ENCODE results near the gene APOL5. TPM values are rescaled to one million over a fixed set of nuclear protein-coding genes. Genes with fewer than 3 reads are reported as not detected.

The APOL5 gene
- total and polyA plus RNA-seq, 9 of the 15 experiments (the other 6 are each of a cell fraction or from before 2014, with no cell fraction given) = not detected

DNA sequence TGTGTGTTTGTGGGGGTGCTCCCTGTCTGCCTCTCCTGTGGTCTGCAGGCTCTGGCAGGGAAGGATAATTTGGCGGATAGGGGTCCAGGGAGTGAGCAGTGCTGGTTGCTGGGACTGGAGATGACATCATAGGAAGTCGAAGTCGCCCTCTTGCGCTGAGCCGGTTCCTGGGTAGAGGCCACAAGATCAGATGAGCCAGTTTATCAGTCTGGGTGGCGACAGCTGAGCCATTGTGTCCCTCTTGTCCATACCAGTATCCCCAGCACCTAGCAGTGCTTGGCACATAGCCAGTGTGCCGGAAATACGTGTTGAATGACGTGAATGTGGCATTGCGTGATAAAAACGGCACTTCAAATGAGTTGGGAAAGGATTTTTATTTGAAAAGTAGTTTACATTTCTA lies 9.8 kb downstream of the APOL5 start (continued):
- TF ChIP-seq, protein P1, sequence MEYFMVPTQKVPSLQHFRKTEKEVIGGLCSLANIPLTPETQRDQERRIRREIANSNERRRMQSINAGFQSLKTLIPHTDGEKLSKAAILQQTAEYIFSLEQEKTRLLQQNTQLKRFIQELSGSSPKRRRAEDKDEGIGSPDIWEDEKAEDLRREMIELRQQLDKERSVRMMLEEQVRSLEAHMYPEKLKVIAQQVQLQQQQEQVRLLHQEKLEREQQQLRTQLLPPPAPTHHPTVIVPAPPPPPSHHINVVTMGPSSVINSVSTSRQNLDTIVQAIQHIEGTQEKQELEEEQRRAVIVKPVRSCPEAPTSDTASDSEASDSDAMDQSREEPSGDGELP (CRISPR knock-in tag; IDR thresholded peaks at IDR 0.05; ENCODE audit: borderline replicate concordance) = peak; percentile 69; the same call in 1 of the 2 replicates
- TF ChIP-seq ZNF583 (CRISPR knock-in tag; IDR thresholded peaks at IDR 0.05) (no peak), MECOM (CRISPR knock-in tag; IDR thresholded peaks at IDR 0.05) (no peak), DPF2 (IDR thresholded peaks at IDR 0.05) (peak; percentile 39; the same call in 1 of the 2 replicates), L3MBTL2 (IDR thresholded peaks at IDR 0.05) (0 out of 2 replicates have a peak, but pooled peaks have one; percentile 14), SMARCA4 (IDR thresholded peaks at IDR 0.05) (no peak), BHLHE40 (IDR thresholded peaks at IDR 0.05; ENCODE audit: low read length) (no peak)
- TF ChIP-seq, protein P2, sequence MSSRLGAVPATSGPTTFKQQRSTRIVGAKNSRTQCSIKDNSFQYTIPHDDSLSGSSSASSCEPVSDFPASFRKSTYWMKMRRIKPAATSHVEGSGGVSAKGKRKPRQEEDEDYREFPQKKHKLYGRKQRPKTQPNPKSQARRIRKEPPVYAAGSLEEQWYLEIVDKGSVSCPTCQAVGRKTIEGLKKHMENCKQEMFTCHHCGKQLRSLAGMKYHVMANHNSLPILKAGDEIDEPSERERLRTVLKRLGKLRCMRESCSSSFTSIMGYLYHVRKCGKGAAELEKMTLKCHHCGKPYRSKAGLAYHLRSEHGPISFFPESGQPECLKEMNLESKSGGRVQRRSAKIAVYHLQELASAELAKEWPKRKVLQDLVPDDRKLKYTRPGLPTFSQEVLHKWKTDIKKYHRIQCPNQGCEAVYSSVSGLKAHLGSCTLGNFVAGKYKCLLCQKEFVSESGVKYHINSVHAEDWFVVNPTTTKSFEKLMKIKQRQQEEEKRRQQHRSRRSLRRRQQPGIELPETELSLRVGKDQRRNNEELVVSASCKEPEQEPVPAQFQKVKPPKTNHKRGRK (tag; IDR thresholded peaks at IDR 0.05) = no peak
- TF ChIP-seq, protein P3, sequence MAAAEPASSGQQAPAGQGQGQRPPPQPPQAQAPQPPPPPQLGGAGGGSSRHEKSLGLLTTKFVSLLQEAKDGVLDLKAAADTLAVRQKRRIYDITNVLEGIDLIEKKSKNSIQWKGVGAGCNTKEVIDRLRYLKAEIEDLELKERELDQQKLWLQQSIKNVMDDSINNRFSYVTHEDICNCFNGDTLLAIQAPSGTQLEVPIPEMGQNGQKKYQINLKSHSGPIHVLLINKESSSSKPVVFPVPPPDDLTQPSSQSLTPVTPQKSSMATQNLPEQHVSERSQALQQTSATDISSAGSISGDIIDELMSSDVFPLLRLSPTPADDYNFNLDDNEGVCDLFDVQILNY (CRISPR knock-in tag; IDR thresholded peaks at IDR 0.05) = no peak
- TF ChIP-seq, protein P4, sequence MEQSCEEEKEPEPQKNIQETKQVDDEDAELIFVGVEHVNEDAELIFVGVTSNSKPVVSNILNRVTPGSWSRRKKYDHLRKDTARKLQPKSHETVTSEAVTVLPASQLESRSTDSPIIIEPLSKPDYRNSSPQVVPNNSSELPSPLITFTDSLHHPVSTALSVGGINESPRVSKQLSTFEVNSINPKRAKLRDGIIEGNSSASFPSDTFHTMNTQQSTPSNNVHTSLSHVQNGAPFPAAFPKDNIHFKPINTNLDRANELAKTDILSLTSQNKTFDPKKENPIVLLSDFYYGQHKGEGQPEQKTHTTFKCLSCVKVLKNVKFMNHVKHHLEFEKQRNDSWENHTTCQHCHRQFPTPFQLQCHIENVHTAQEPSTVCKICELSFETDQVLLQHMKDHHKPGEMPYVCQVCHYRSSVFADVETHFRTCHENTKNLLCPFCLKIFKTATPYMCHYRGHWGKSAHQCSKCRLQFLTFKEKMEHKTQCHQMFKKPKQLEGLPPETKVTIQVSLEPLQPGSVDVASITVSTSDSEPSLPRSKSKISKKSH (CRISPR knock-in tag; IDR thresholded peaks at IDR 0.05) = no peak
- TF ChIP-seq, protein P5, sequence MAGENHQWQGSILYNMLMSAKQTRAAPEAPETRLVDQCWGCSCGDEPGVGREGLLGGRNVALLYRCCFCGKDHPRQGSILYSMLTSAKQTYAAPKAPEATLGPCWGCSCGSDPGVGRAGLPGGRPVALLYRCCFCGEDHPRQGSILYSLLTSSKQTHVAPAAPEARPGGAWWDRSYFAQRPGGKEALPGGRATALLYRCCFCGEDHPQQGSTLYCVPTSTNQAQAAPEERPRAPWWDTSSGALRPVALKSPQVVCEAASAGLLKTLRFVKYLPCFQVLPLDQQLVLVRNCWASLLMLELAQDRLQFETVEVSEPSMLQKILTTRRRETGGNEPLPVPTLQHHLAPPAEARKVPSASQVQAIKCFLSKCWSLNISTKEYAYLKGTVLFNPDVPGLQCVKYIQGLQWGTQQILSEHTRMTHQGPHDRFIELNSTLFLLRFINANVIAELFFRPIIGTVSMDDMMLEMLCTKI (IDR thresholded peaks at IDR 0.05; ENCODE audit: partially characterized antibody) = no peak
